Neuronal stem cell (in vitro differentiated cells): ENCODE measurements around the gene CTSZ.
"Not testable (repeated sequence)": the region's sequence is repeated elsewhere in the genome, so short reads cannot be mapped to it uniquely, and the experiment has no call there.

ENCODE experiments used
- DNase-seq: peaks from one replicate; pipeline ENCODE4 v3.0.0-alpha.2; 2013; ENCODE audit warnings: low spot score
- H2AFZ ChIP-seq: one replicate; pipeline ENCODE4 v1.6.1; 2013; ENCODE audit warnings: mild to moderate bottlenecking, low read length, inconsistent platforms
- H2AK5ac ChIP-seq: 2 replicates; pipeline ENCODE4 v1.6.1; 2013; ENCODE audit warnings: low read depth, mild to moderate bottlenecking, inconsistent platforms, low read length, moderate library complexity, mixed read lengths
- H2BK120ac ChIP-seq: 2 replicates; pipeline ENCODE4 v1.6.1; 2013; ENCODE audit warnings: low read depth, mild to moderate bottlenecking, inconsistent platforms, low read length, moderate library complexity, mixed read lengths
- H2BK12ac ChIP-seq: one replicate; pipeline ENCODE4 v1.6.1; 2013; ENCODE audit warnings: low read length, inconsistent platforms
- H2BK15ac ChIP-seq: 2 replicates; pipeline ENCODE4 v1.6.1; 2013; ENCODE audit warnings: mild to moderate bottlenecking, low read length, inconsistent platforms, mixed read lengths
- H2BK5ac ChIP-seq: one replicate; pipeline ENCODE4 v1.6.1; 2013; ENCODE audit warnings: inconsistent platforms, mild to moderate bottlenecking, low read length, moderate library complexity
- H3K14ac ChIP-seq: one replicate; pipeline ENCODE4 v1.6.1; 2013; ENCODE audit warnings: low read length, inconsistent platforms
- H3K18ac ChIP-seq: 2 replicates; pipeline ENCODE4 v1.6.1; 2013; ENCODE audit warnings: low read length, inconsistent platforms
- H3K23ac ChIP-seq: 2 replicates; pipeline ENCODE4 v1.6.1; 2013; ENCODE audit warnings: low read depth, mild to moderate bottlenecking, mixed read lengths, low read length, inconsistent platforms; ENCODE audit not compliant: poor library complexity
- H3K27ac ChIP-seq: replicated peaks from 3 replicates; pipeline ENCODE4 v1.5.1; 2013; ENCODE audit warnings: low read length, inconsistent platforms
- H3K27me3 ChIP-seq, 3 experiments: 2 replicates each; pipeline ENCODE4 v1.6.1; 2013; ENCODE audit warnings: low read length in 3 of 3, mild to moderate bottlenecking in 2 of 3, inconsistent platforms in 1 of 3, low read depth in 1 of 3, mixed read lengths in 1 of 3, moderate library complexity in 1 of 3; ENCODE audit not compliant: control insufficient read depth in 3 of 3, insufficient read depth in 3 of 3
- H3K36me3 ChIP-seq, 2 donors: replicated peaks in 1 of 2; 2 replicates each; pipeline ENCODE4 v1.6.1; 2013; ENCODE audit warnings: low read length in 2 of 2; ENCODE audit not compliant: control insufficient read depth in 2 of 2, insufficient read depth in 2 of 2
- H3K4ac ChIP-seq: 2 replicates; pipeline ENCODE4 v1.6.1; 2013; ENCODE audit warnings: inconsistent platforms, mild to moderate bottlenecking, low read length, moderate library complexity
- H3K4me1 ChIP-seq, 2 donors: 1 replicate in 1 of 2; 2 replicates in 1 of 2; pipeline ENCODE4 v1.6.1; 2013; ENCODE audit warnings: low read length in 2 of 2, low read depth in 1 of 2; ENCODE audit not compliant: control insufficient read depth in 2 of 2, insufficient read depth in 1 of 2
- H3K4me2 ChIP-seq: one replicate; pipeline ENCODE4 v1.6.1; 2013; ENCODE audit warnings: mild to moderate bottlenecking, low read length, inconsistent platforms; ENCODE audit not compliant: insufficient read depth, poor library complexity, severe bottlenecking
- H3K4me3 ChIP-seq, 2 donors: 2 replicates each; pipeline ENCODE4 v1.5.1; 2013; ENCODE audit warnings: low read length in 2 of 2, mild to moderate bottlenecking in 2 of 2, inconsistent platforms in 1 of 2, moderate library complexity in 1 of 2
- H3K79me1 ChIP-seq: one replicate; pipeline ENCODE4 v1.6.1; 2013; ENCODE audit warnings: low read depth, mild to moderate bottlenecking, inconsistent platforms, low read length, moderate library complexity
- H3K9ac ChIP-seq: one replicate; pipeline ENCODE4 v1.6.1; 2013; ENCODE audit warnings: mild to moderate bottlenecking, low read depth, low read length, inconsistent platforms; ENCODE audit not compliant: poor library complexity
- H3K9me3 ChIP-seq, 2 donors: replicated peaks in 1 of 2; 2 replicates each; pipeline versions ENCODE3 to v1.6.1; 2013; ENCODE audit warnings: low read length in 2 of 2, mild to moderate bottlenecking in 2 of 2, inconsistent platforms in 1 of 2, low read depth in 1 of 2, mixed read lengths in 1 of 2, moderate library complexity in 1 of 2; ENCODE audit not compliant: control insufficient read depth in 2 of 2, insufficient read depth in 1 of 2
- H4K8ac ChIP-seq: one replicate; pipeline ENCODE4 v1.6.1; 2013; ENCODE audit warnings: low read depth, mild to moderate bottlenecking, inconsistent platforms, low read length, moderate library complexity
- H4K91ac ChIP-seq: one replicate; pipeline ENCODE4 v1.6.1; 2013; ENCODE audit warnings: low read length, low read depth, mild to moderate bottlenecking, inconsistent platforms; ENCODE audit not compliant: poor library complexity
- WGBS, 2 donors: extraction: QIAGEN DNeasy Blood & Tissue Kit; methylation state at CpG; one replicate each; pipeline ENCODE4 v1.1.7; 2013; ENCODE audit warnings: missing lambda C conversion rate in 2 of 2, mixed read lengths in 1 of 2; ENCODE audit not compliant: insufficient read length in 2 of 2, insufficient replicate concordance in 1 of 2; ENCODE audit errors: extremely low coverage in 2 of 2; 5-methylcytosine and 5-hydroxymethylcytosine counted together

CTSZ gene

GRCh38 chr20:58947797-58948388 is 59.2 kb downstream of the CTSZ start:
- not testable (repeated sequence) for H3K23ac ChIP-seq, H2BK5ac ChIP-seq, H3K4me3 ChIP-seq, H2BK15ac ChIP-seq, H3K4ac ChIP-seq, H3K27ac ChIP-seq, DNase-seq, H3K14ac ChIP-seq, H2AK5ac ChIP-seq, H3K36me3 ChIP-seq, H3K4me1 ChIP-seq, H3K9me3 ChIP-seq, H2AFZ ChIP-seq, H3K4me2 ChIP-seq, H3K9ac ChIP-seq, H2BK120ac ChIP-seq, H2BK12ac ChIP-seq, H3K79me1 ChIP-seq, H3K18ac ChIP-seq, H4K8ac ChIP-seq, H4K91ac ChIP-seq
- H3K27me3 ChIP-seq, result peaks cover 0 to 12% (median 0%) of the 10 kb centered on the region in 3 experiments
- no CpG with 5 or more reads among the region's 7 CpGs for WGBS, 2 donors

GRCh38 chr20:58945965-58946631 is 61.0 kb downstream of the CTSZ start:
- no peak overlapping the region for H3K14ac ChIP-seq
- H2AK5ac ChIP-seq, result no peak overlapping the region
- no peaks in the 10 kb centered on the region for H3K4me1 ChIP-seq
- WGBS, 2 donors, result no CpG with 5 or more reads among the region's 10 CpGs
- no peak overlapping the region for H2AFZ ChIP-seq
- H2BK5ac ChIP-seq, result no peak overlapping the region
- H4K91ac ChIP-seq, result no peak overlapping the region
- no peak overlapping the region for H2BK12ac ChIP-seq
- H3K27me3 ChIP-seq, result peaks cover 0 to 12% (median 0%) of the 10 kb centered on the region in 3 experiments
- H4K8ac ChIP-seq, result no peak overlapping the region
- H2BK15ac ChIP-seq, result no peak overlapping the region
- no peaks in the 10 kb centered on the region for H3K36me3 ChIP-seq
- no peak overlapping the region for H3K23ac ChIP-seq
- no peak overlapping the region for H3K18ac ChIP-seq
- no peak overlapping the region for H2BK120ac ChIP-seq
- DNase-seq, result no peak
- H3K79me1 ChIP-seq, result no peaks in the 10 kb centered on the region
- H3K4ac ChIP-seq, result no peak overlapping the region
- no peak overlapping the region for H3K4me2 ChIP-seq
- no peak overlapping the region for H3K4me3 ChIP-seq
- H3K9ac ChIP-seq, result no peak overlapping the region
- H3K27ac ChIP-seq, result no peak overlapping the region
- no peaks in the 10 kb centered on the region for H3K9me3 ChIP-seq
